Testis (tissue), 3 donors: ENCODE measurements around the gene LMX1A. TPM values are rescaled to one million over a fixed set of nuclear protein-coding genes. Genes with fewer than 3 reads are reported as not detected.

Experiments
- DNase-seq: peaks from one replicate; pipeline ENCODE4 v3.0.0-alpha.2; 2019
- H3K27ac ChIP-seq, 2 donors: fragments of 200-600 bp; sonication (generic); one replicate each; pipeline ENCODE4 v1.5.1; 2019
- H3K27me3 ChIP-seq: fragments of 200-600 bp; sonication (generic); one replicate; pipeline ENCODE4 v1.5.1; 2019
- H3K36me3 ChIP-seq: fragments of 200-600 bp; sonication (generic); one replicate; pipeline ENCODE4 v1.5.1; 2017; ENCODE audit warnings: low read depth; ENCODE audit errors: missing control alignments
- H3K4me1 ChIP-seq: fragments of 200-600 bp; sonication (generic); one replicate; pipeline ENCODE4 v1.5.1; 2019
- H3K4me3 ChIP-seq, 2 donors: fragments of 200-600 bp; sonication (generic); one replicate each; pipeline ENCODE4 v1.5.1; 2017 to 2019
- H3K9me3 ChIP-seq: fragments of 200-600 bp; sonication (generic); one replicate; pipeline ENCODE4 v1.5.1; 2017
- POLR2A ChIP-seq: fragments of 450-650 bp; IDR thresholded peaks from one replicate; pipeline ENCODE4 v1.6.1; 2017; ENCODE audit warnings: antibody characterized with exemption, mild to moderate bottlenecking, moderate library complexity
- WGBS, 2 donors: methylation state at CpG; one replicate each; pipeline ENCODE4 v1.1.5; 2018; 5-methylcytosine and 5-hydroxymethylcytosine counted together
- intact Hi-C: fragments of 100-400 bp; cut with DNase I; formaldehyde crosslinking; loops from one replicate; pipeline ENCODE4 v1.15.1; 2023; ENCODE audit warnings: low total_unique reads
- polyA plus RNA-seq: library from polyadenylated mRNA; stranded (reverse); fragments of 350-450 nt; fragmentation: Illumina TruSeq; extraction: RNeasy Lipid Tissue Mini Kit (QIAGEN cat#74804); gene quantifications from one replicate; pipeline ENCODE4 v1.2.3, GENCODE V29; 2014; ENCODE audit warnings: low read depth, low replicate concordance; ENCODE audit not compliant: insufficient read depth
- total RNA-seq, 2 donors: library from RNA; depleted of rRNA; stranded (reverse); fragments of >200 nt; gene quantifications; one replicate each; pipeline ENCODE4 v1.2.3, GENCODE V29; 2016
- TF ChIP-seq, protein P1 (sequence below), 3 experiments: fragments of 450-650 bp in 2 of 3; fragments of 200-600 bp in 1 of 3; sonication (generic) in 1 of 3; IDR thresholded peaks; one replicate each; pipeline ENCODE4 v1.5.1; 2016 to 2019; ENCODE audit warnings: antibody characterized with exemption in 3 of 3, mild to moderate bottlenecking in 2 of 3, moderate library complexity in 1 of 3

The LMX1A gene
- total and polyA plus RNA-seq, 3 donors from 2014 or later, result 0.62 to 2.6 (median 0.94) TPM

DNA sequence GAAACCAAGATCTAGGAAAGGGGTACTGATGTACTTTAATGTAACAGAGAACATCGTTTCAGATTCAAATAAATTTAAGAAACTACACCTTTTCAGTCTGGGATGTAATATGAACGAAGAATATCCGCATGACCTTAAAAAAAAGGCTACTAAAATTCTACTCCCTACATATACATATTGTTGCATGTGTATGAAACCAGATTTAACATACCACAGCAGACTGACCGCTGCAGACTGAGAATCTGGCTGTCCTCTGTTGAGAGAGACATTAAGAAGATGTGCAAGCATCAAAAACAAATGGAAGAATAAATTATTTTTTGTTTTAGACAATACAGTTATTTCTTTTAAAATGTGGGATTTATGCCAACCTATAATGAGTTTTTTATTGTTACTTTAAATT, 166.6 kb downstream of the LMX1A start:
- DNase-seq, result no peak

DNA sequence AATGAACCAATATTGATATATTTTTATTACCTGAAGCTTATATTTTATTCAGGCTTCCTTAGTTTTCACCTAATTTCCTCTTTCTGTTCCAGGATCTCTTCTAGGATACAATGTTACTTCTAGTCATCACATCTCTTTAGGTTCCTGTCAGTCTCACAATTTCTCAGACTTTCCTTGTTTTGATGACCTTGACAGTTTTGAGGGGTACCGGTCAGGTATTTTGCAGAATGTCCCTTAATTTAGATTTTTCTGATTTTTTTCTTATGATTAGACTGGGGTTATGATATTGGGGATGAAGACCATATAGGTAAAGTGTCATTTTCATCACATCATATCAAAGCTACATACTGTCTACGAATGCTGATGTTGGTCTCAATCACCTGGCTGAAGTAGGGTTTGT, 167.5 kb downstream of the LMX1A start:
- intact Hi-C loops, result no loop called here
- DNase-seq, result no peak
- H3K27ac ChIP-seq, result no peak overlapping the region
- no peak overlapping the region for H3K4me3 ChIP-seq
- H3K36me3 ChIP-seq, result no peaks in the 10 kb centered on the region
- WGBS, 2 donors, result 53 to 59% methylated on average over 2 of the region's 2 CpGs
- no peaks in the 10 kb centered on the region for H3K9me3 ChIP-seq
- TF ChIP-seq POLR2A, result no peak
- TF ChIP-seq, protein P1, sequence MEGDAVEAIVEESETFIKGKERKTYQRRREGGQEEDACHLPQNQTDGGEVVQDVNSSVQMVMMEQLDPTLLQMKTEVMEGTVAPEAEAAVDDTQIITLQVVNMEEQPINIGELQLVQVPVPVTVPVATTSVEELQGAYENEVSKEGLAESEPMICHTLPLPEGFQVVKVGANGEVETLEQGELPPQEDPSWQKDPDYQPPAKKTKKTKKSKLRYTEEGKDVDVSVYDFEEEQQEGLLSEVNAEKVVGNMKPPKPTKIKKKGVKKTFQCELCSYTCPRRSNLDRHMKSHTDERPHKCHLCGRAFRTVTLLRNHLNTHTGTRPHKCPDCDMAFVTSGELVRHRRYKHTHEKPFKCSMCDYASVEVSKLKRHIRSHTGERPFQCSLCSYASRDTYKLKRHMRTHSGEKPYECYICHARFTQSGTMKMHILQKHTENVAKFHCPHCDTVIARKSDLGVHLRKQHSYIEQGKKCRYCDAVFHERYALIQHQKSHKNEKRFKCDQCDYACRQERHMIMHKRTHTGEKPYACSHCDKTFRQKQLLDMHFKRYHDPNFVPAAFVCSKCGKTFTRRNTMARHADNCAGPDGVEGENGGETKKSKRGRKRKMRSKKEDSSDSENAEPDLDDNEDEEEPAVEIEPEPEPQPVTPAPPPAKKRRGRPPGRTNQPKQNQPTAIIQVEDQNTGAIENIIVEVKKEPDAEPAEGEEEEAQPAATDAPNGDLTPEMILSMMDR (IDR thresholded peaks at IDR 0.05), result no peak
- H3K27me3 ChIP-seq, result no peaks in the 10 kb centered on the region
- no peaks in the 10 kb centered on the region for H3K4me1 ChIP-seq

More for the DNA sequence above, 166.6 kb downstream of the LMX1A start:
- TF ChIP-seq, protein P1 (IDR thresholded peaks at IDR 0.05), result no peak
- no peak for TF ChIP-seq POLR2A
- intact Hi-C loops, result no loop called here
- WGBS, 2 donors, result 87 to 92% methylated on average over 4 of the region's 4 CpGs
- Histone ChIP-seq H3K36me3 (no peaks in the 10 kb centered on the region), H3K27me3 (no peaks in the 10 kb centered on the region), H3K4me3 (no peak overlapping the region), H3K27ac (no peak overlapping the region), H3K9me3 (no peaks in the 10 kb centered on the region), H3K4me1 (no peaks in the 10 kb centered on the region)

DNA sequence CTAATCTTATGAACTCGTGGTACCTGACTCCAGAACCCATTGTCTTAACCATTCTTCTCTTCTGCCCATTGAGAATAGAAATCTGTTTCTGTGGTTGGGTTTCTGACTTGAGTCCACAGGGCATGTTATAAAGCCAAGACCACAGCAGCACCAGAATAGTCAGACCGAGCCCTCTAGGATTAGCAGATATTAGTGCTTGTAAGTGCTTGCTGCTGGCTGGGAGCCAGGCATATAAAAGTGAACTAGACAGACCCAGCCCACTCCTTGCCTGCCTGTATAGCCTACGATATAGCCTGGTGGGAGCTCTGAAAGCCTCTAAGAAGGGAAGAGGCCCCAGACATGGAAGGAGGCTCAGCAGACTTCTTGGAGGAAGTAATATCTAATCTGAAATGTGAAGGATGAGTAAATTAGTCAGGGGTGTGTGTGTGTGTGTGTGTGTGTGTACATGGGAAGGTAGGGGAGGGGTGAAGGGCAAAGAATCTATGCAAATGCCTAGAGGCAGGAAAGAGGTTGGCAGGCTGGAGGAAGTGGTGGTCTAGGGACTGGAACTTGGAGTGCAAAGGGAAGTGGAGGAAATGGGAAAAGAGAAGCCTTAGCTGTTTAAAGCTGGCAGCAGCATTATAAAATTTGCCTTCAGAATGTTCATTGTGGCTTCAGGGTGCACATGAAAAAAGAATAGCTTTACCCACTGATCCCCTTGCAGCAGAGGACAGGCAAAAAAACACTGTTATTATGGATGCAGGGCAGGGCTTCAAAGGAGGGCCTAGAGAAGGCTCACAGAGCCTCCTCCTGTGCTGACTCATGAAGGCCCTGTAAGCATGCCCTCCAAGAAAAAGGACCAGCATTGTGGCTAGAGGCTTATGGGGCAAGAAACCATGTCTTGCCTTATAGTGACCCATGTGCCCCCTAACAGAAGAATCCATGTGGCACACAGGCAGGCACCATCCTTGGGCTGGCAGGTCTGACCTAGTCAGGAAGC, 169.2 kb downstream of the LMX1A start:
- Histone ChIP-seq H3K27ac (no peak overlapping the region), H3K4me3 (no peak overlapping the region), H3K27me3 (no peaks in the 10 kb centered on the region), H3K4me1 (no peaks in the 10 kb centered on the region), H3K36me3 (no peaks in the 10 kb centered on the region), H3K9me3 (no peaks in the 10 kb centered on the region)
- TF ChIP-seq, protein P1 (IDR thresholded peaks at IDR 0.05), result no peak
- TF ChIP-seq POLR2A, result no peak
- intact Hi-C loops, result no loop called here
- DNase-seq, result no peak
- WGBS, 2 donors, result 40 to 59% methylated on average over 3 of the region's 3 CpGs

- intact Hi-C loops, result no loop called here
- H3K4me3 ChIP-seq, result no peak overlapping the region
- H3K4me1 ChIP-seq, result no peaks in the 10 kb centered on the region
- no peak overlapping the region for H3K27ac ChIP-seq
- 67 to 68% methylated on average over 4 of the region's 4 CpGs for WGBS, 2 donors
- DNase-seq, result no peak
- H3K36me3 ChIP-seq, result no peaks in the 10 kb centered on the region
- no peaks in the 10 kb centered on the region for H3K27me3 ChIP-seq
- no peak for TF ChIP-seq POLR2A
- TF ChIP-seq, protein P1 (IDR thresholded peaks at IDR 0.05), result no peak
- no peaks in the 10 kb centered on the region for H3K9me3 ChIP-seq
Observed at GRCh38 chr1:165185161-165185889, 171.2 kb downstream of the LMX1A start.
